AG08395 (cell line): ENCODE measurements around the gene NACA.
"Not testable (repeated sequence)": the region's sequence is repeated elsewhere in the genome, so short reads cannot be mapped to it uniquely, and the experiment has no call there.

Experiments used
- DNase-seq: peaks from one replicate; pipeline ENCODE4 v3.0.0; 2012; ENCODE audit warnings: mixed read lengths, low spot score

The NACA gene

DNA sequence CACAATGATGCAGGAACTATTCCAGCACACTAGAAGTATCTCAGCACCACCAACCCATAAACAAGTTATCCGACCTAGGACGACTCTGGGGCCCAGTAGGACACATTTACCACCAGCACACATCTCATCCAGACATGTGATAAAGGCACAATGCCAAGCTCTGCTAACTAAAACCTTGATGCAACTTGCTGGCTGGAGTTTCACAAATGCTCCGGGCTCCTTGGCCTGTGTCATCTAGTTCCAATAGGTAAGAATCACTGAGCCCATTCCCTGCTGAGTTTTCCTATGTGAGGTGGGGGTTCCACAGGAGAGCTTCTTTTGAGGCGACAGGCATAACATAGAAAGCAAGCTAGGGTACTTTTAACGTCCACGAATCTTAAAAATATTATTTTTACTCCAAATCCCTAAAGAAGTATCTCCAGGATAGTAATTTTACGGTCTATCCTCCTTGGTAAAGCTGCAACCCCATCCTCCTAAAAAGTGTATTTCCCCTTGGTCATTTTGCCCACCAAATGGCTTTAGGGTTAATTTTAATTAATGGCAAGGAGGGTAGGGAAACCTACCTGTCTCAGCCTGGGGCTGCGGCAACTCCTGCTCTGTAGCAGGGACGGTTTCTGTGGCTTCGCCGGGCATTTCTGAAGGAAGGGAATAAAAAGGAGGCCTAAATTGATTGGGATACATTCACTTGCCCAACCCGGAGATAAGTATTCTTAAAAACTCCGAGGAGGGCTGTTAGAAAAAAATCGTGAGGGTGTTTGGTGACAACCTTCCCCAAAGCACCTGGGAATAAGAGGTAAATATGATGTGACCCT lies 1.0 kb downstream of the NACA start:
- peak; percentile 66 for DNase-seq

DNA sequence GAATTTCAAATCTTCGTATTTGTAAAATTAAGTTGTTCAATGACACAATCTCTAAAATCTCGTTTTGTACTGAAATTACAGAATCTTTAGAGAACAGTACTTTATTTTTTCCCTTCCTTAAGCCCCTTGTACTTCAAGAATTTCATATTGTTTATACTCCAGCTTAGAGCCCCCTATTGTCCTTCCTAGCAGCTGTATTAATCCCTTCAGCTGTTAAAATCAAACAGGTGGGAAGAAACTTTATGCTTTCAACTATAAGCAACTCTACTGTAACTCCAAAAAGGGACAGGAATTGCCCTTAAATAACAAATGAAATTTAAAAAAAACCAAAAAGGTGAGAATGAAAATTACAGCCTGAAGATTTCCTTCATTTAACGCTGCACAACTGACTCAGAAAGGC lies 1.7 kb downstream of the NACA start:
- DNase-seq, result no peak

- no peak for DNase-seq
Observed at GRCh38 chr12:56722832-56723231, 2.3 kb downstream of the NACA start.

- DNase-seq, result no peak
Observed at GRCh38 chr12:56721721-56722120, 3.4 kb downstream of the NACA start.

DNA sequence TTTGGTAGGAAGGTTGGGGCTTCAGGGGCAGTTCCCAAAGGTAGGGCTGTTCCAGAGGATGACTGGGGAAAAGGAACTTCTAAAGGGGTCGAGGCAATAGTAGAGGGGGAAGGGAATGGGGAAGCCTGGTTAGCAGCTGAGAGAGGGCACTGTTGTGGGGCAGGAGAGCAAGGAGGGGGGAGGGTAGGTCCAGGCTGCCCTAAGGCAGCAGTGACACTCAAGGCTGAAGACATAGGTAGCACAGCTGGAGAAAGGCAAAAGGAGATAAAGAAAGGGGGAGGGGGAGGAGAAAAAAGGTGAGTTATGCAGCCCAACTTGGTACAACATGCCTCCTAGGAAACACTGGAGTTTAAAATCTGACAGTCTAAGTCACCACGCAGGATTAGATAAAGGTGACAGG lies 3.9 kb downstream of the NACA start:
- no peak for DNase-seq

DNA sequence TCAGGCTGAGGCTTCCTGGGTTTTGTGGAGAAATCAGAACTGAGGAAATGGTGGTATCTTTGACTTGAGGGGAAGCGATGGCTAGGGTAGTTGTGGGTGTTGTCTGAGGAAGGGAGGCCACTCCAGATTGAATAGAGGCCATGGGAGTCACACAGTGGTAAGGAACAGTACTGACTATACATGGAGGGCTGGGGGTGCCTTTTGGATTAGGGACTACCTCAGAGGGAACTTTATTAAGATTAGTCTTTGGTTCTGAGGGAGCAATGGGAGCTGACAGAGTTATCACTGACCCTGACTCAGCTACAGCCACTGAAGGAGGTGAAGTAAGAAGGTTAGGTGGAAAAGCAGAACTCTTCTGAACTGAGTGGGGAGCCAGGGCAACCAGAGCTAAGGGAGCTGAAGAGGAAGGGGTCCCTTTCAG lies 4.4 kb downstream of the NACA start:
- DNase-seq, result no peak

GRCh38 chr12:56719056-56719455 lies 6.0 kb downstream of the NACA start:
- no peak for DNase-seq

DNA sequence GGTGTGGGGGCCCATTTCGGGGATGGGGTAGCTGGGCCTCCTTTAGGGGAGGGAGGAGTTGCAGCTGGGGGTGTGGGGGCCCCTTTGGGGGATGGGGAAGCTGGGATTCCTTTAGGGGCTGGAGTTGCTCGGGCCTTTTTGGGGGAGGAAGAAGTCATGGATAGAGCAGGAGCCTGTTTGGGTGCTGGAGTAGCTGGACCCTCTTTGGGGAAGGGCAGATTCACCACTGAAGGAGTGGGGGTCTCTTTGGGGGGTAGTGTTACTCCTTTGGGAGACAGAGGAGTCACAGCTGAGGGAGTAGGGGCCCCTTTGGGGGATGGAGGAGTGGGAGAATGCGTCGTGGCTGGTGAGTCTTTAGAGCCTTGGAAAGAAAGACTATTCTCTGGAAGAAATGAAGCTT lies 6.5 kb downstream of the NACA start:
- no peak for DNase-seq

DNA sequence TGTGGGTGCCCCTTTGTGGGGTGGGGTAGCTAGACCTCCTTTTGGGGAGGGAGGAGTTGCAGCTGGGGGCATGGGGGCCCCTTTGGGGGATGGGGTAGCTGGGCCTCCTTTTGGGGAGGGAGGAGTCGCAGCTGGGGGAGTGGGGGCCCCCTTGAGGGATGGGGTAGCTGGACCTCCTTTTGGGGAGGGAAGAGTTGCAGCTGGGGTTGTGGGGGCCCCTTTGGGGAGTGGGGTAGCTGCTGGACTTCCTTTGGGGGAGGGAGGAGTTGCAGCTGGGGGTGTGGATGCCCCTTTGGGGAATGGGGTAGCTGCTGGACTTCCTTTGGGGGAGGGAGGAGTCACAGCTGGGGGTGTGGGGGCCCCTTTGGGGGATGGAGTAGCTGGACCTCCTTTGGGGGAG lies 7.0 kb downstream of the NACA start:
- no peak for DNase-seq

DNA sequence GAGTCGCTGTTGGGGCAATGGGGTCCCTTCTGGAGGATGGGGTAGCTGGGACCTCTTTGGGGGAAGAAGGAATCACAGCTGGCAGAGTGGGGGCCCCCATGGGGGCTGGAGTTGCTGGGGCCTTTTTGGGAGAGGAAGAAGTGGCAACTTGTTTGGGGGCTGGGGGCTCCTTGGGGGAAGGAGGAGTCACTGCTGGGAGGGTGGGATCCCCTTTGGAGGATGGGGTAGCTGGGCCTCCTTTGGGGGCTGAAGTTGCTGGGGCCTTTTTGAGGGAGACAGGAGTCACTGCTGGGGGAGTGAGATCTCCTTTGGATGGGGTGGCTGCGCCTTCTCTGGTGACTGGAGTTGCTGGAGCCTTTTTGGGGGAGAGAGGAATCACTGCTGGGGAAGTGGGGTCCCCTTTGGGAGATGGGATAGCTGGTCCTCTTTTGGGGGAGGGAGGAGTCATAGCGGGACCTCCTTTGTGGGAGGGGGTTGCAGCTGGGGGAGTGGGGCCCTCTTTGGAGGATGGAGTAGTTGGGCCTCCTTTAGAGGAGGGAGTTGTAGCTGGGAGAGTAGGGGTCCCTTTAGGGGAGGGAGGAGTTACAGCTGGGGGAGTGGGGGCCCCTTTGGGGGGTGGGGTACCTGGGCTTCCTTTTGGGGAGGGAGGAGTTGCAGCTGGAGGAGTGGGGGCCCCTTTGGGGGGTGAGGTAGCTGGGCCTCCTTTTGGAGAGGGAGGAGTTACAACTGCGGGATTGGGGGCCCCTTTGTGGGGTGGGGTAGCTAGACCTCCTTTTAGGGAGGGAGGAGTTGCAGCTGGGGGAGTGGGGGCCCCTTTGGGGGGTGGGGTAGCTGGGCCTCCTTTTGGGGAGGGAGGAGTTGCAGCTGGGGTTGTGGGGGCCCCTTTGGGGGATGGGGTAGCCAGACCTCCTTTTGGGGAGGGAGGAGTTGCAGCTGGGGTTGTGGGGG lies 7.9 kb downstream of the NACA start:
- no peak for DNase-seq

- DNase-seq, result no peak
Observed at GRCh38 chr12:56716458-56716857, 8.6 kb downstream of the NACA start.

DNA sequence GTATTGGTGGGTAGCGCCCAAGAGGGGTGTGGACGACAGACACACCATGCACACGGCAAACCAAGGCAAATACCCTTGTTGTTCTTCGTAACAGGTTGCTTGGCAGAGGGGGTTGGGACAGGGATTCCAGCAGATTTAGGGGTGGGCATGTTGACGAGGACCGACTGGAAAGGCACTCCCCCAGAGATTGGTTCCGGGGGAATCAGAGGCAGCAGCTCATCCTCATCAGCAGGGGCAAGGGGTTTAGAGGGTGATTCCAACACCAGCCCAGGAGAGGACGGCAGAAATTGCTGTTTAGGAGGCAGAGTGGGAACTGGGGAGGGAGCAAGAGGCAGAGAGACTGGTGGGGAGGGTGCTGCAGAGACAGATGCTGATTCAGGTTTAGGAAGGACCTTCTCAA lies 9.3 kb downstream of the NACA start:
- DNase-seq, result no peak

DNA sequence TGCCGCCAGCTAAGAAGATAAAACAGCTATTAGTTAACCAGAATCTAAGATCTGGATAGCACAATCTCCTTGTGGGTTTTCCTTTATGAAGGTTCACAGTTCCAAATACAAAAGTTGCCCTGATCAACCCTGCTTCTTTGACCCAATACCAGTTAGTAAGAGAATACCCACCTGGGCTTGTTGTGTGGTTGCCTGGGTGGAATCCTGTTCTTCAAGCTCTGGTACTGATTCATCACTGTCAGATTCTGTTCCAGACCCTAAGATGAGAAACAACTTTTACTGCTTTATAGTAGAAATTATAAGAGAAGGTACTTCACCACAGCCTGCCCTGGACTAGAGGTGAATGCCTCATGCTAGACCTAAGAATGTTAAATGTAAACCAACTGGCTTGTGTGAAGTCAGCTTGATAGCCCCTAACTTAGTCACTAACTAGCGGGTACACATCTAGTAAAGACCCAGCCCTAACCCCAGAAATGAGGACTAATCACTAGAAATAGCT lies 10.6 kb downstream of the NACA start:
- no peak for DNase-seq

DNA sequence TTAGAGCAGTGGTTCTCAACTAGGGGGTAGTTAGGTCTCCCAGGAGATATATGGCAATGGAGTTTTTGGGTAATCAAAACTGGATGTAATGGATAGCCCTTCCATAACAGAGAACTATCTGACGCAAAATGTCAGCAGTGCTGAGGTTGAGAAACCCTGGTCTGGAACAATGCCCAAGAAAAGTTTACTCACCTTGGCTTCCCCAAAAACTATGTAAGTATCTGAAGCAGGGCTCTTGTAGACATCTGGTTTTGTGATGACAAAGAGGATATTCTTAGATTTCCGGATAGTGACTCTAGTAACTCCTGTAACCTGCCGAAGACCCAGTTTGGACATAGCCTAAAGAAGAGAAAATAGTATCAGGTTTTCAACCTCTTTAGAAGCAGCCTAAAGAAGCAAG lies 11.8 kb downstream of the NACA start:
- DNase-seq, result no peak

DNA sequence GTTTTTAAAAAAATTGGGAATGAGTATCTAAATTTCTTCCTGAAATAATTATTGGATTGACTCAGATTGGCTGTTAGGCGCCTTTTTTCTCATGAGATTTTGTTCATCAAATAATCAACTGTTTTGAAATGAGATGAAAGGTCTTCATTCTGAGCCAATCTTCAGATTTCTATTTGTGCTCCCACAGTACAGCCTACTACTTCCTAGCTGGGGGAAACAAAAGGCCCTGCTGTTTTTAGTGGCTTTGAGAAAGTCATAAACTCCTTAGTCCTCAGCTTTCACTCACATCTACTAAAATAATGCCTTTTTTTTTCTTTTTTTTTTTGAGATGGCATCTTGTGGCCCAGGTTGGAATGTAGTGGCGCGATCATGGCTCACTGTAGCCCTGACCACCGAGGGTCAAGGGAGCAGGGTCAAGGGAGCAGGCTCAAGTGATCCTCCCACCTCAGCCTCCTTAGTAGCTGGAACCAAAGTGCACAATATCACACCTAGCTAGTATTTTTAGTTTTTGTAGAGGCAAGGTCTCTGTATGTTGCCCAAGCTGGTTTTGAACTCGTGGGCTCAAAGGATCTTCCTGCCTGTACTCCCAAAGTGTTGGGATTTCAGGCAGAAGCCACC lies 15.2 kb downstream of the NACA start:
- no peak for DNase-seq

- not testable (repeated sequence) for DNase-seq
Observed at GRCh38 chr12:56704522-56704921, 20.6 kb downstream of the NACA start.

- no peak for DNase-seq
Observed at GRCh38 chr12:56699020-56699661, 26.0 kb downstream of the NACA start.

DNA sequence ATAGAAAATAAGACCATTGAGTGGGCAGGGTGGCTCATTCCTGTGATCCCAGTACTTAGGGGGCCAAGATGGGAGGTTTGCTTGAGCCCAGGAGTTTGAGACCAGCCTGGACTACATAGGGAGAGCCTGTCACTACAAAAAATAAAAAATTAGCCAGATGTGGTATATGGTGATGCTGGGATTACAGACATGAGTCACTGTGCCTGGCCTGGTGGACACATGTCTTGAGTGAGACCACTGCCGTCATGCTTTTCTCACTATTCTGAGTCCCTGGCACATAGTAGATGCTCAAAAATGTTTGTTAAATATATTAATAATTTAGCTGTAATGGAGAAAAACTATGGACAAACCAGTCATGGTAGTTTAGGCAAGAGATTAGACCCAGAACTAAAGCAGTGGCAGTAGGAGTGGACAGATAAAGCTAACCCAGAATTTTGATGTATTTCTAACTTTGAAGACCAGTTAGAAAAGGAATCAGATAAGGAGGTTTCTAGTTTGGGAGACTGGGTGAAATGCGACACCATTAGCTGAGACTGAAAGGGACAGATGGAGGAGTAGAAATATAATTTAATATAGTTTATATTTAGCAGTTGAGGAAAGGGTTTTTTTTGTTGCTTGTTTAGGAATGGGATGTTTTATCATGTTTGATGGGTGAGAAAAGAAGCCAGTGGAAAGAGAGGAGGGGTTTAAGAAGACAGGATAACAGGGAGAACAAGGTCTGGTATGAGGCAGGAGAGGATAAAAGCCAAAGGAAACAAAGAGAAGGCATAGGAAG lies 29.6 kb downstream of the NACA start:
- DNase-seq, result no peak

- no peak for DNase-seq
Observed at GRCh38 chr12:56694161-56694560, 30.9 kb downstream of the NACA start.

GRCh38 chr12:56688846-56689109 lies 36.3 kb downstream of the NACA start:
- no peak for DNase-seq

DNA sequence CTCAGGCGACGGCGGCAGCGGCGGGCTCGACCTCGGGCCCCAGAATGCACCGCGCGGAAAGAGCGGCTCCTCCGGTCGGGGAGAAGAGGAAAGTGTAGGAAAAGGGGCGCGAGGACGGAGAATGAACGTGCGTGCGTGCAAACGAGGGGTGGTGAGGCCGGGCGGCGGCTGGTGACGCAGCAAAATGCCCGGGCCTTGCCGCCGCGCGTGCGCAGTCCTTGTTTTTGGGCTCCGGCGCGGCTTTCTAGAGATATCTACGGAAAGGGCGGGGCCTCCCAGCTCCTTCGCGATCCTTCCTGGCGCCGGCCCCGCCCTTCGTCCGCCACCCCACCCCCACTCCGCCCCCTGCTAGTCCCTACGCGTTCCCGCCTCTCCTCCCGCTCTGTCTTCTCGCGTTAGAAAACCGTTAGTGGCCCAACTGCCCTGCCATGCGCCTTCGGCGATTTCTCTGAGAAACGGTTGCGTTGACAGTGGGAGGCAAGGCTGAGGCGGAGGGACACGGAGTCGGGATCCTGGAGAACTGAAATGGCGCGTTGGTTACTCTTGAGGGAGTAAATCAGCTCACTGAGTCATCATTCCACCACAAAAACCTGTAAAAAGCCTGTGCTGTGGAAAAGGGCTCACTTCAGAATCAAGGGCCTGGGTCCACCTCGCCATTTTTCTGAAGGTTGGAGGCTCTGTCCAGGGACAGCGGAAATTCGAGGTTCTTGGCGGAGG lies 36.8 kb downstream of the NACA start, which contains the start of gene PTGES3:
Gene PTGES3, minus strand, starts transcription at position 156 of the 717 bp plus-strand sequence. CDS start 285 bp downstream, outside the sequence.
- DNase-seq, result peak; percentile 99
